NK-92 treated with Interleukin-12 subunit alpha and Interleukin-12 subunit beta, amount 100 ng/mL, for 24 hours (cell line): ENCODE results near the gene NKAIN2.
"Not testable (repeated sequence)": the region's sequence is repeated elsewhere in the genome, so short reads cannot be mapped to it uniquely, and the experiment has no call there.

Source experiments
- DNase-seq: peaks from one replicate; lab custom pipeline; 2025; lab: John Stamatoyannopoulos, UW

NKAIN2 gene

GRCh38 chr6:124334359-124334758, 530.7 kb downstream of the NKAIN2 start:
- no peak for DNase-seq

DNA sequence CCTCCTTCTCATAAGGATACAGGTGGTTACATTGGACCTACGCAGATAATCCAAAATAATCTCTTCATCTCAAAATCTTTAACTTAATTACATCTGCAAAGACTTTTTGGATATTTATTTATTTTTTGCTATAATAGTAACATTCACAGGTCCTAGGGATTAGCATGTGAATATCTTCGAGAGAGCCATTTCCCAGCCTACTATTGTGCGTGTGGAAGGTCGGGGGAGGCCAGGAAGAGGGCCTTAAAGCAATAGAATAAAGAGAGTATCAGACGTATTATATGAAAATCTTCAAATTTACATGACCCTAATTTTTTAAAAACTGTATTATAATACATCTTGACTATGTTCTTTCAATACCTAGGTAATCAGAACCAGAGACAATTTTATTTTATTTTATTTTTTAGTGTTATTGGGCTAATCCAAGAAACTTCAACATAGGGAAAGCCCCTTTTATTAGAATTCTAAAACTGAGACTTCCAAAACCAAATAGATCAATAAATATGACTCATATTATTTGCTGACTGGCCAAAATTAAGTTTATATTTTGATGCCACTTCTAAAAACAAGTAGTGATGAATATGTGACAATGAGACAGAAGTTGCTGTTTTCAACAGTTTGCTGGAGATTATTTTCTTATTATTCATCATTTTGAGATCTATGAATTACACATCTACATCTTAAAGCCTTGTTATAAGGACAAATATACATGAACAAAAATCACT, 536.1 kb downstream of the NKAIN2 start:
- DNase-seq = no peak

DNA sequence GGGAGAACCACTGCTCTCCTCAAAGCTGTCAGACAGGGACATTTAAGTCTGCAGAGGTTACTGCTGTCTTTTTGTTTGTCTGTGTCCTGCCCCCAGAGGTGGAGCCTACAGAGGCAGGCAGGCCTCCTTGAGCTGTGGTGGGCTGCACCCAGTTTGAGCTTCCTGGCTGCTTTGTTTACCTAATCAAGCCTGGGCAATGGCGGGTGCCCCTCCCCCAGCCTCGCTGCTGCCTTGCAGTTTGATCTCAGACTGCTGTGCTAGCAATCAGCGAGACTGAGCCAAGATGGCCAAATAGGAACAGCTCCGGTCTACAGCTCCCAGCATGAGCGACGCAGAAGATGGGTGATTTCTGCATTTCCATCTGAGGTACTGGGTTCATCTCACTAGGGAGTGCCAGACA, 544.7 kb downstream of the NKAIN2 start:
- not testable (repeated sequence) for DNase-seq

DNA sequence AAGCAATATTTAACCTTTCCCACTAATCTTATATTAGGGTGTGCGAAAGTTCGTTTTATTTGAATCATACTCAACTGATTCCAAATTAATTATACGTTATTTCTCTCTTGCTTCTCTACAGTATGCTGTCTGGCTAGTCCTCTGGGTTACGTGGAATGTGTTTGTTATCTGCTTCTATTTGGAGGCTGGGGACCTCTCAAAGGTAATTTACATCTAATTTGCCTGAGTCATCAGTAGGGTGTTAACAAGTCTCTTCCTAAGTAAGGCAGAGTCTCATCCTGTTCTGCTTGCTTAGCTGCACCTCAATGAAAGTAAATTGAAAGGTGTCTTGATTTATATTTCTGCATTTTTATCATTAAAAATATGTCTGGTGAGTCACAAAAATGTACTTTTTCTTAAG, 551.5 kb downstream of the NKAIN2 start:
- no peak for DNase-seq

GRCh38 chr6:124356276-124356810, 552.7 kb downstream of the NKAIN2 start:
- DNase-seq = no peak

- DNase-seq = no peak
Measured at GRCh38 chr6:124356811-124357210, 553.1 kb downstream of the NKAIN2 start.

DNA sequence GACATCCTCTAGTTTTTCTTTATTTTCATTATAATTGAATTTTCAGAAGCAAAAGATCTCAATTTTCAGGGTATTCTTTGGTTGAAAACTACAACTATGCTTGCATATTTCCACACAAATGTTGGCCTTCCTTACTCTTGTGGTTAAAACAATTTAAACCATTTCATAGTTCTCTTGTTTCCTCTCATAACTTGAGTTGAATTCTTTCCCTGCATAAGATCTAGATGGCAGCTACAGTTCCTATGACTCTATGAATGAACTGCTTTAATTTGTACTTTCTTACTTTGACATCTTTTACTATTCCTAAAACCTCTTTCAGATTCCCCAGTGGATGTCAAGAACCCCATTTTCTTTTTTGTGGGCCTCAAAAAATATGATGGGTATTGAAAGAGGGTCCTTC, 564.5 kb downstream of the NKAIN2 start:
- DNase-seq = no peak

GRCh38 chr6:124371974-124372475, 568.4 kb downstream of the NKAIN2 start:
- DNase-seq = no peak

DNA sequence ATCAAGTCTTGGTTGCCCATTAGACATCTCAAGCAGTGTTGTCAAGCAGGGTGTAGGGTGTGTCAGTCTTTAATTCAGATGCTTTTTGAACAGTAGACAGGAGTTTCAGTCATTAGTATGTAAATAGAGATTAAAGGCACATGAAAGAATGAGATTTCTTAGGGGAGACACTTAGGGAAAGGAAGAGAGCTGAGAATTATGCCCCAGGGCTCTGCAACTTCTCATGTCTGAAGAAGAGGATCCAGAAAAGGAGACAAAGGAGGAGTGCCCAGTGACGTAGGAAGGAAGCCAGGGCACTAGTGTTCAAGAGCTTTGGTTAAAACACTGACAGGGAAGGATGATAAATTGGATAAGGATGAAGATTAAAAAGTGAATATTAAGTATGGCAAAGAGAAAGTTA, 569.7 kb downstream of the NKAIN2 start:
- no peak for DNase-seq

DNA sequence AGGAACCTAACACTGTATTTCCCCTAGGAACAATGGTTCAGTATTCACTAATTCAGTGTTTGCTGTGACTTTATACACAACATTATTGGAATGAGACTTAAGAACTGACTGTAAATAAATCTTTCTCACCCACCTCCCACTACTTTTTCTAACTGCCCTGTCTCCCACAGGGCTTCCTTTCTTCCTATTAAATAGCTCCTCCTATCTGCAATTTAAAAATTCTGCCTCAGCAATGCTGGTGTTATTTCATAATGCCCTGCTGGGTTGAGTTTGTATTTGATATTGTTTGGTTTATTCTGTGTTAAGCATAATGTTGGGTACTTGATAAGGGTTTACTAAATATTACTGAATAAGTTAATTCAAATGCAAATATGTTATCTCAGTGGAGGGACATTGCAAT, 585.5 kb downstream of the NKAIN2 start:
- no peak for DNase-seq

DNA sequence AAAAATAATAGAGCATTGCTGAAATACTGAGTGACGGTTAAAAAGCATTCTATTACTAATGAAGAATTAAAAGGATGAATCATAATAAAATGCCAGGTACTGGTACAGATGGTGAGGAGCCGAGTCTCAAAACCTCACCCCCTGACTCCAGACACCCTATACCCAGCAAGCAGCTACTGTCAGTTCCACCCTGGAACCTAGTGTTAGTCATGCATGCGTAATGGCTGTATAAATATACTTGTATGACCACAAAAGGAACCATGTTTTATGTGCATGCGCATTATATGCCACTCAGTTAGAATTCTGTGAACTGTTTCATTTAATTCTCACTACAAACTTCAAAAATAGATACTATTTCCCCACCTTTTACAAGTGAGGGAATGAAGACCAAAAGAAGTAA, 589.9 kb downstream of the NKAIN2 start:
- DNase-seq = no peak

DNA sequence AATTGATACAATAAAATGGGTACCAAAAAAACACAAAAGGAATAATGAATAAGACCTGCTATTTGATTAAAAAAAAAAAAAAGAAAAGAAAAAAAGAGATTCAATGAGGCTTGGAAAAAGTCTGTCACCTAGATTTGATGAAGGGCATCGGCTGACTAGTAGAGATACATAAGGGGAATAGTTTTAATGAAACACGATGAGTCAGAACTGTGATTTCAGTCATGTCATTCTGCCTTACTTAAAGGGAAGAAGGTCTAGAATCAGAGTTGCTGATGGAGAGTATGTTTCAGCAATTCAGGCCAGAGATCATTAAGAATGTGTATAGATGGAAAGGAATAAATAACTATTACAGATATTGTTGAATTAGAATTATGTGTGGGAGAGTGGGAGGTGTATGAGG, 592.7 kb downstream of the NKAIN2 start:
- no peak for DNase-seq

DNA sequence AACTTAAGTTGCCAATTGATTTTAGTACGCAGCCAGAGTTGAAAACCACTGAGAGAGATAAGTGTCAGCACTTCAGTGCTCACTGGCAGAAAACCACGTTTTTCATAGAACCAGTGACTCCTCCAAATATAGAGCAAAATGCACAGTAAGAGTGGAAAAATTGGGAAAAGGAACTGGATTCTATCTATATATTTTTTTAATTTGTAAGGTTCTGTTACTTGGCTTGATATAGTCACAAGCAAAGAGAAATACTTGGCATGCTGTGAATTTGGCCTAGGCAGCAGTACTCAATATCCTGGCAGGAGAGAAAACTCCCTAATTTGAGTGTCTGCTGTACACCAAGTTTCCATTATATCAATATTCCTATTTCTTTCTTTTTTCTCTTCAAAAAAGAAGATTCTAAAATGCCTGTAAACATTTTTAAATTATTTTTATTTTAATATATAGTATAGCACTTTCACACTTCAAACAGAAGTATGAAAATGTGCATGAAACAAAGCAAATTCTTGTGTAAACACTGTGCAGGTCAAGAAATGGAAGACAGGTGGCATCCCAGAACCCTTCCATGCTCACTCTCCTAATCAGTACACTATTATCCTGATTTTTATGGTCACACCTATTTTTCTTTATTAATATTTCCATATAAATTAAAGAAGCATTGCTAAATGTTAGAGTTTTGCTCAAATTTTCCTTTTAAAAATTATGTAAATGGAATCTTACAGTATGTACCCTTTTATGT, 596.8 kb downstream of the NKAIN2 start:
- no peak for DNase-seq

- DNase-seq = not testable (repeated sequence)
Measured at GRCh38 chr6:124410425-124410824, 606.8 kb downstream of the NKAIN2 start.

GRCh38 chr6:124412657-124413056, 609.0 kb downstream of the NKAIN2 start:
- DNase-seq = not testable (repeated sequence)

DNA sequence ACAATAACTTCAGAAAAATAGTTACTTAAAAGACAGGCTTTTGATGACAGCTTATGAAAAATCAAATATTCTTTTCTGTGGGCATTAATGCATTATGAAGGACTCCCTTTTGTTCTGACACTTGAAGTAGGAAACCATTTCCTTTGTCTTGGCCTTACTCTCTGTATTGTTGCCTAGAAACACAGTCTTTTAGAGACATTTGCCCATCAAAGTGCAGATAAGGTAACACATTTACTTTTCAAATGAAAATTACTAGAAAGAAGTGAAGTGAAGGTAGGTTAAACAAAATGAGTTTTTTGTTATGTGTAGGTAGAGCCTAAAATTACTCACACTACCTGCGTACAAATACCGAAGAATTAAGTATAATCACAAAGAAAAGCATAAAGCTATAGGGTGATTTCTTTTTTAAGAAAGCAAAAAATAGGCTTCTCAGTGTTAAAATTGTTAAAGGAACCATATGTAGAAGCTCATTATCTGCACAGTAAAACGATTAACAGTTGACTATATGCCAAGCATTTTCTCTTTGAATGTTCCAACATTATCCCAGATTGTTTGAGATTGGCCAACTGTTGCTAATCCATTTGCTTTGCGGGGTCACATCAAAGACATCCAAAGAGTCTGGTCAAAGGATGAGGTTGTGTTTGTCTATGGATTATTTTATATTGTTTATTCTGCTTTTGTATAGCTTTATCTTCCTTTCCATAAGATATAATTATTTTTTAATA, 616.6 kb downstream of the NKAIN2 start:
- DNase-seq = no peak

GRCh38 chr6:124423621-124424020, 620.0 kb downstream of the NKAIN2 start:
- no peak for DNase-seq

DNA sequence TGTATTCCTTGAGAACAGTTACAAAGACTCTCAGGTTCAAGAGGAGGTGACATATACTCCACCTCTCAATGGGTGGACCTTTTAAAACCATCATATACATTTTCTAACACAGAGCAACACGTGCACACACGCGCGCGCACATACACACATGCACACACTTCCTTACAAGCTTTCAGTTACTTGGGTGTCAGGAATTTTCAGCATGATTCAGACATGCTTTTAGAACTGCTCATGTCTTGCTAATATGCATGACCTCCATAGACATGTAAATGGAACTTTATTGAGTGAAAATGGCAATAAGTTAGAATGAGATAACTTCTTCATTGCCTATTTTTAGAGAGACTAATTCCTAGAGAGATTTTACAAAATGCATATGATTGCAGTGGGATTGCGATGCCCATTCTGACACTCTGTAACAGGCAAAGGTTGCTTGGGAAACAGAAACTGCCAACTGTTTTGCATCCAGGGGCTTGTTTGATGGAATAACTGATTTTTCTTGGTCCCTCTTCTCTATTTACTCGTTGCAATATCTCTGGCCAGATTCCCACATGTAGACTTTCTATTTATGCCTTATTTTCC, 627.2 kb downstream of the NKAIN2 start:
- no peak for DNase-seq

DNA sequence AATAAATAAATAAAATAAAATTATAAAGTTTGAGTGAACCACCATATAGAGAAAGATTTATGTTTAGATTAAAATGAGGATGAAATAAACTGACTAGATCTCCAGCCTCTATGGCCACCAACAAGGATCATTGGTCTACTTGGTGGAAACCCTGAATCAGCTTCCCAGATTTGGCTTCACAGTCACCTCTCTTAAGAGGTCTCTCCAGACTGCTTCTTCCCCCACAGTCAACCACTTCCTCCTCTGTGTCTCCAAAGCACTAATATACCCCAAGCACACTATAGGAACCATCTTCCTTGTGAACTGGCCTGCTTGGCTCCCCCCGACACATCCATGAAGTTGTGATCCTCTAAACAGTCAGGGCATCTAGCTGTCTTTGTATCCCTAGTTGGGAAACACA, 629.0 kb downstream of the NKAIN2 start:
- DNase-seq = no peak

- no peak for DNase-seq
Measured at GRCh38 chr6:124433387-124434160, 629.9 kb downstream of the NKAIN2 start.

DNA sequence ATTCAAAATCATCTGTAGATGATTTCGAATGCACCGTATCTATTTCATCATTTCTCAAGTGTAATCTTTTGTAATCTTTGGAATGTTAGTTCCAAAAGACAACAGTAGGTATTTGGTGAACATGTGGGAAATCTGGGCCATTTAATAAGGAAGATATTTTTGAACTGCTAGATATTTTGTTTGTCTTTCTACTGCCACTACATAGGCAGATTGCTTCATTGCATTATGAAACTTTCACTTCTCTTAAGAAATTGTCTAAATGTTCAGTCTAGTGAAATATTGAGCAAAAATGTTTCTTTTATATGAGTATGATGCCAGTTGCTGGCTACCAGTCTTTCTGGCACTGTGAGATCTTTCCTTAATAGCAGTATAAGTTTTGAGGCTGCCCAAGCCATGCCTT, 630.8 kb downstream of the NKAIN2 start:
- no peak for DNase-seq
